Endothelial cell of umbilical vein (primary cell): ENCODE results near the gene DACT2.

Experiments used
- EZH2 ChIP-seq: IDR thresholded peaks from 2 replicates; pipeline ENCODE4 v1.6.1; 2012; ENCODE audit warnings: borderline replicate concordance, low read depth, mild to moderate bottlenecking, moderate library complexity, low read length, inconsistent platforms; ENCODE audit not compliant: severe bottlenecking
- FOS ChIP-seq: IDR thresholded peaks from 2 replicates; pipeline ENCODE4 v1.6.1; 2011; ENCODE audit warnings: mild to moderate bottlenecking, low read length, moderate library complexity, borderline replicate concordance; ENCODE audit not compliant: insufficient read depth
- JUN ChIP-seq: IDR thresholded peaks from 2 replicates; pipeline ENCODE4 v1.6.1; 2011; ENCODE audit warnings: borderline replicate concordance, low read depth; ENCODE audit not compliant: insufficient read length, insufficient read depth
- MYC ChIP-seq: IDR thresholded peaks from one replicate; pipeline ENCODE4 v1.6.1; 2011; ENCODE audit warnings: mild to moderate bottlenecking, low read depth, low read length
- POLR2A ChIP-seq: IDR thresholded peaks from 2 replicates; pipeline ENCODE4 v1.6.1; 2012; ENCODE audit warnings: low read depth, mild to moderate bottlenecking, control low read depth, low read length
- POLR2AphosphoS5 ChIP-seq: IDR thresholded peaks from 2 replicates; pipeline ENCODE4 v1.6.1; 2012; ENCODE audit warnings: low read depth, mild to moderate bottlenecking, control low read depth, low read length, moderate library complexity; ENCODE audit not compliant: insufficient read depth
- TF ChIP-seq, protein P1 (sequence below), 2 donors: IDR thresholded peaks; 1 replicate in 1 of 2; 2 replicates in 1 of 2; pipeline ENCODE4 v1.5.1; 2011; ENCODE audit warnings: low read length in 2 of 2, mild to moderate bottlenecking in 2 of 2, moderate library complexity in 2 of 2, control low read depth in 1 of 2, inconsistent platforms in 1 of 2, low read depth in 1 of 2; ENCODE audit not compliant: insufficient read depth in 1 of 2; ENCODE audit errors: extremely low read depth in 1 of 2
- TF ChIP-seq, protein P2 (sequence below): IDR thresholded peaks from 2 replicates; pipeline ENCODE4 v1.6.1; 2011; ENCODE audit not compliant: insufficient read depth, insufficient read length

GRCh38 chr6:168343239-168344150, 23.9 kb upstream of the DACT2 start:
- TF ChIP-seq, protein P1, sequence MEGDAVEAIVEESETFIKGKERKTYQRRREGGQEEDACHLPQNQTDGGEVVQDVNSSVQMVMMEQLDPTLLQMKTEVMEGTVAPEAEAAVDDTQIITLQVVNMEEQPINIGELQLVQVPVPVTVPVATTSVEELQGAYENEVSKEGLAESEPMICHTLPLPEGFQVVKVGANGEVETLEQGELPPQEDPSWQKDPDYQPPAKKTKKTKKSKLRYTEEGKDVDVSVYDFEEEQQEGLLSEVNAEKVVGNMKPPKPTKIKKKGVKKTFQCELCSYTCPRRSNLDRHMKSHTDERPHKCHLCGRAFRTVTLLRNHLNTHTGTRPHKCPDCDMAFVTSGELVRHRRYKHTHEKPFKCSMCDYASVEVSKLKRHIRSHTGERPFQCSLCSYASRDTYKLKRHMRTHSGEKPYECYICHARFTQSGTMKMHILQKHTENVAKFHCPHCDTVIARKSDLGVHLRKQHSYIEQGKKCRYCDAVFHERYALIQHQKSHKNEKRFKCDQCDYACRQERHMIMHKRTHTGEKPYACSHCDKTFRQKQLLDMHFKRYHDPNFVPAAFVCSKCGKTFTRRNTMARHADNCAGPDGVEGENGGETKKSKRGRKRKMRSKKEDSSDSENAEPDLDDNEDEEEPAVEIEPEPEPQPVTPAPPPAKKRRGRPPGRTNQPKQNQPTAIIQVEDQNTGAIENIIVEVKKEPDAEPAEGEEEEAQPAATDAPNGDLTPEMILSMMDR (IDR thresholded peaks at IDR 0.05; ENCODE audit: extremely low read depth in 1 of 2, insufficient read depth in 1 of 2, low read depth in 1 of 2, low read length in 2 of 2): no peak
- TF ChIP-seq EZH2: no peak
- no peak for TF ChIP-seq POLR2AphosphoS5
- no peak for TF ChIP-seq POLR2A
- TF ChIP-seq, protein P2, sequence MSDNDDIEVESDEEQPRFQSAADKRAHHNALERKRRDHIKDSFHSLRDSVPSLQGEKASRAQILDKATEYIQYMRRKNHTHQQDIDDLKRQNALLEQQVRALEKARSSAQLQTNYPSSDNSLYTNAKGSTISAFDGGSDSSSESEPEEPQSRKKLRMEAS: no peak
- no peak for TF ChIP-seq JUN
- TF ChIP-seq FOS: no peak
- no peak for TF ChIP-seq MYC
